ENCODE measurements around the gene CEP89. TPM values are rescaled to one million over a fixed set of nuclear protein-coding genes. Genes with fewer than 3 reads are reported as not detected.

CEP89 gene
- total and polyA plus RNA-seq, 2 of the 4 experiments (the other 2 are of a cell fraction), result 7.2 to 17.4 TPM

GRCh38 chr19:32870981-32871451, 100.7 kb downstream of the CEP89 start:
- Histone ChIP-seq H4K91ac (ENCODE audit: insufficient read depth, low read depth, low read length) (no peak overlapping the region), H3K4ac (ENCODE audit: low read depth, low read length) (no peak overlapping the region), H3K9ac (ENCODE audit: low read depth, low read length) (no peak overlapping the region), H2AFZ (replicated peaks; ENCODE audit: low read length, poor library complexity) (no peak overlapping the region), H4K8ac (ENCODE audit: low read depth in 2 of 2, low read length in 2 of 2) (no peak overlapping the region), H4K20me1 (ENCODE audit: insufficient read depth, low read length) (no peaks in the 10 kb centered on the region), H3K79me1 (ENCODE audit: low read depth in 1 of 2, low read length in 2 of 2) (no peaks in the 10 kb centered on the region), H4K5ac (ENCODE audit: low read depth, low read length) (no peak overlapping the region), H3K4me1 (ENCODE audit: control insufficient read depth, insufficient read depth, low read length) (no peaks in the 10 kb centered on the region), H2BK20ac (ENCODE audit: low read depth, low read length) (no peak overlapping the region), H2AK9ac (replicated peaks; ENCODE audit: low read depth, low read length, poor library complexity) (no peak overlapping the region), H2BK120ac (ENCODE audit: low read depth, low read length) (no peak overlapping the region), H3K9me1 (ENCODE audit: insufficient read depth, low read length) (no peaks in the 10 kb centered on the region), H2AK5ac (ENCODE audit: low read depth, low read length) (no peak overlapping the region), H3K27me3 (ENCODE audit: control insufficient read depth, insufficient read depth, low read length) (no peaks in the 10 kb centered on the region), H3K36me3 (ENCODE audit: control insufficient read depth, insufficient read depth, low read length) (no peaks in the 10 kb centered on the region), H3K4me2 (ENCODE audit: low read depth, low read length) (no peak overlapping the region), H3K23ac (ENCODE audit: low read depth, low read length) (no peak overlapping the region), H3K18ac (ENCODE audit: low read depth, low read length) (no peak overlapping the region), H3K56ac (ENCODE audit: extremely low read depth, insufficient read depth, low read length) (no peak overlapping the region), H2BK5ac (ENCODE audit: low read depth, low read length, poor library complexity, severe bottlenecking) (no peak overlapping the region), H3K27ac (ENCODE audit: insufficient read depth, low read length) (no peak overlapping the region), H3K9me3 (ENCODE audit: control insufficient read depth, insufficient read depth, low read length) (no peaks in the 10 kb centered on the region), H3K4me3 (ENCODE audit: insufficient read depth, low read depth, low read length) (no peak overlapping the region), H3K14ac (replicated peaks; ENCODE audit: low read depth, low read length) (no peak overlapping the region), H2BK15ac (ENCODE audit: low read depth, low read length) (no peak overlapping the region)
- POLR2A ChIA-PET (ENCODE audit: unreplicated experiment), result no interaction called here
- no peak for DNase-seq
- intact Hi-C loops (cut with micrococcal nuclease), result no loop called here
- 57% methylated on average over 8 of the region's 12 CpGs; no CpG with 5 or more reads in 1 of the 2 experiments for WGBS, 2 experiments (ENCODE audit: extremely low coverage in 2 of 2, insufficient read length in 1 of 2)
- CTCF ChIA-PET, result interaction anchor here (0.7 kb wide), 1 partner anchor 12 kb away, joined by 3 read pairs; no protein-coding TSS in a partner anchor
- TF ChIP-seq MAFK (IDR thresholded peaks at IDR 0.05; ENCODE audit: low read depth, low read length), result no peak
- TF ChIP-seq MAZ (IDR thresholded peaks at IDR 0.05; ENCODE audit: borderline replicate concordance, low read depth, low read length), result no peak
- no peak for TF ChIP-seq POLR2A (IDR thresholded peaks at IDR 0.05; ENCODE audit: low read depth, low read length)
- no peak for TF ChIP-seq RCOR1 (IDR thresholded peaks at IDR 0.05; ENCODE audit: insufficient replicate concordance, low read length)
- no peak for TF ChIP-seq SMC3 (IDR thresholded peaks at IDR 0.05; ENCODE audit: low read depth, low read length)
- TF ChIP-seq RFX5 (IDR thresholded peaks at IDR 0.05; ENCODE audit: low read depth, low read length), result no peak
- TF ChIP-seq BHLHE40 (IDR thresholded peaks at IDR 0.05; ENCODE audit: low read depth, low read length), result no peak
- no peak for TF ChIP-seq USF2 (IDR thresholded peaks at IDR 0.05; ENCODE audit: low read depth, low read length)
- no peak for TF ChIP-seq NFE2L2 (IDR thresholded peaks at IDR 0.05; ENCODE audit: low read depth, low read length)
- TF ChIP-seq RAD21 (IDR thresholded peaks at IDR 0.05; ENCODE audit: low read length), result no peak
- TF ChIP-seq FOS (IDR thresholded peaks at IDR 0.05; ENCODE audit: low read depth, low read length), result no peak
- TF ChIP-seq CTCF (conservative IDR thresholded peaks at IDR 0.05; ENCODE audit: low read depth, low read length), result no peak
- TF ChIP-seq, protein P1, sequence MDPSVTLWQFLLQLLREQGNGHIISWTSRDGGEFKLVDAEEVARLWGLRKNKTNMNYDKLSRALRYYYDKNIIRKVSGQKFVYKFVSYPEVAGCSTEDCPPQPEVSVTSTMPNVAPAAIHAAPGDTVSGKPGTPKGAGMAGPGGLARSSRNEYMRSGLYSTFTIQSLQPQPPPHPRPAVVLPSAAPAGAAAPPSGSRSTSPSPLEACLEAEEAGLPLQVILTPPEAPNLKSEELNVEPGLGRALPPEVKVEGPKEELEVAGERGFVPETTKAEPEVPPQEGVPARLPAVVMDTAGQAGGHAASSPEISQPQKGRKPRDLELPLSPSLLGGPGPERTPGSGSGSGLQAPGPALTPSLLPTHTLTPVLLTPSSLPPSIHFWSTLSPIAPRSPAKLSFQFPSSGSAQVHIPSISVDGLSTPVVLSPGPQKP (IDR thresholded peaks at IDR 0.05; ENCODE audit: borderline replicate concordance, low read depth, low read length), result no peak
- no peak for TF ChIP-seq CHD1 (IDR thresholded peaks at IDR 0.05; ENCODE audit: low read depth, low read length)
- TF ChIP-seq CEBPB (IDR thresholded peaks at IDR 0.05; ENCODE audit: low read depth, low read length), result no peak
- BruUV-seq (replicated peaks), result no TSS peak
- dilution Hi-C loops (cut with HindIII; ENCODE audit: low sequenced_read_pairs, unreplicated experiment), result no loop called here
- no peak for ATAC-seq (ENCODE audit: low read depth)
- in situ Hi-C loops (cut with MboI; ENCODE audit: low sequenced_read_pairs), result no loop called here

Measured in IMR-90 (cell line).